Spleen (tissue), 7 donors: ENCODE data around the gene CD47.

Source experiments
- POLR2A ChIP-seq, 3 donors: fragments of 450-650 bp; IDR thresholded peaks; one replicate each; pipeline ENCODE4 v1.5.1; 2017; ENCODE audit warnings: antibody characterized with exemption in 3 of 3, mild to moderate bottlenecking in 1 of 3
- TF ChIP-seq, protein P1 (sequence below), 11 experiments: fragments of 200-600 bp in 7 of 11; fragments of 450-650 bp in 4 of 11; sonication (generic) in 4 of 11; IDR thresholded peaks in 8 of 11; conservative IDR thresholded peaks in 3 of 11; 1 replicate in 7 of 11; 2 replicates in 4 of 11; pipeline versions ENCODE4 v1.4.0 to v1.8.0; 2016 to 2021; ENCODE audit warnings: antibody characterized with exemption in 11 of 11, inconsistent platforms in 4 of 11, mild to moderate bottlenecking in 1 of 11
- donor health status: DM: no; HTN: no; CAD: no; lungs with moderate emphysema.
- donor health status: DM: no; HTN: no; CAD: no.
- donor health status: DM: no; HTN: no; CAD: no.

DNA sequence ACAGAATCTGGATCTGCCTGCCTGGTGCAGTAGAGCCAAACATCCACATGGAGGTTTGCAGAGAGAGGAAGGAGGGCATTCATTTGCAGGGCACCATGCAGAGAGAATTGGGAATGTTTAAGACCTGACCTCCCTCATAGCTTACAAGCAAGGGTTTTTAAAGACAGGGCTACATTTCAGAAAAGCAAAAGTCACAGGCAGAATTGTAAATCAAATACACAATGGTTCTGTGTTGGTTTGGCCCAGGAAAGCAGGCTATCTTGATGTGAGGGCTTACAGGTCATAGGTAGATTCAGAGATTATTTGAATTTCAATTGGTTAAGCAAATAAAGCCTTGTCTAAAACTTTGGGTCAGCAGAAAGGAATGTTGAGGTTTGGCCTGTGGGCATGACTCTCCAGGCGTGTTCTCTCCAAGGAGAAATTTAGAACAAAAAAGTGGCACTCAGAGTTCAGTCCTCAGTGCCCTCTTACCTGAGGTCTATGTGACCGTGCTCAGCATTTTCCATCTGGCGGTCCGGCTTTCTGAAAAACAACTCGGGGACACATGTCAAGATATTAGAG lies 91.5 kb downstream of the CD47 start:
- TF ChIP-seq, protein P1, sequence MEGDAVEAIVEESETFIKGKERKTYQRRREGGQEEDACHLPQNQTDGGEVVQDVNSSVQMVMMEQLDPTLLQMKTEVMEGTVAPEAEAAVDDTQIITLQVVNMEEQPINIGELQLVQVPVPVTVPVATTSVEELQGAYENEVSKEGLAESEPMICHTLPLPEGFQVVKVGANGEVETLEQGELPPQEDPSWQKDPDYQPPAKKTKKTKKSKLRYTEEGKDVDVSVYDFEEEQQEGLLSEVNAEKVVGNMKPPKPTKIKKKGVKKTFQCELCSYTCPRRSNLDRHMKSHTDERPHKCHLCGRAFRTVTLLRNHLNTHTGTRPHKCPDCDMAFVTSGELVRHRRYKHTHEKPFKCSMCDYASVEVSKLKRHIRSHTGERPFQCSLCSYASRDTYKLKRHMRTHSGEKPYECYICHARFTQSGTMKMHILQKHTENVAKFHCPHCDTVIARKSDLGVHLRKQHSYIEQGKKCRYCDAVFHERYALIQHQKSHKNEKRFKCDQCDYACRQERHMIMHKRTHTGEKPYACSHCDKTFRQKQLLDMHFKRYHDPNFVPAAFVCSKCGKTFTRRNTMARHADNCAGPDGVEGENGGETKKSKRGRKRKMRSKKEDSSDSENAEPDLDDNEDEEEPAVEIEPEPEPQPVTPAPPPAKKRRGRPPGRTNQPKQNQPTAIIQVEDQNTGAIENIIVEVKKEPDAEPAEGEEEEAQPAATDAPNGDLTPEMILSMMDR (IDR thresholded peaks at IDR 0.05 in 8 of 11, conservative IDR thresholded peaks at IDR 0.05 in 3 of 11): no peak
- TF ChIP-seq POLR2A (IDR thresholded peaks at IDR 0.05): no peak
